HepG2 (cell line): ENCODE results near the gene TEAD4. TPM values are rescaled to one million over a fixed set of nuclear protein-coding genes. Genes with fewer than 3 reads are reported as not detected.
A peak's percentile ranks its signal among the peaks of the same experiment; 100 is the strongest.

Experiments used
- EED ChIP-seq: sonication (generic); formaldehyde crosslinking; IDR thresholded peaks from 2 replicates; pipeline ENCODE4 v1.5.0; 2020; ENCODE audit warnings: mild to moderate bottlenecking, missing genetic modification reagents
- FOXO1 ChIP-seq: sonication (generic); formaldehyde crosslinking; IDR thresholded peaks from 2 replicates; pipeline ENCODE4 v1.4.0; 2020; ENCODE audit warnings: missing genetic modification reagents
- HOXA5 ChIP-seq: sonication (generic); formaldehyde crosslinking; IDR thresholded peaks from 2 replicates; pipeline ENCODE4 v1.4.0; 2020; ENCODE audit warnings: missing genetic modification reagents
- KMT2A ChIP-seq: sonication (generic); formaldehyde crosslinking; IDR thresholded peaks from 2 replicates; pipeline ENCODE4 v1.4.0; 2020; ENCODE audit warnings: missing genetic modification reagents
- LCORL ChIP-seq, 2 experiments: fragments of 450-650 bp in 1 of 2; sonication (generic) in 1 of 2; formaldehyde crosslinking in 1 of 2; IDR thresholded peaks; 2 replicates each; pipeline versions ENCODE4 v1.5.0 to v1.6.1; 2017 to 2020; ENCODE audit warnings: antibody characterized with exemption in 1 of 2, missing genetic modification reagents in 1 of 2
- POLR2AphosphoS5 ChIP-seq: IDR thresholded peaks from 2 replicates; pipeline ENCODE4 v1.6.1; 2012; ENCODE audit warnings: low read depth, low read length
- RELA ChIP-seq: sonication (generic); formaldehyde crosslinking; IDR thresholded peaks from 2 replicates; pipeline ENCODE4 v1.4.0; 2020; ENCODE audit warnings: missing genetic modification reagents
- SALL2 ChIP-seq: sonication (generic); formaldehyde crosslinking; IDR thresholded peaks from 2 replicates; pipeline ENCODE4 v1.8.1; 2023; ENCODE audit warnings: mild to moderate bottlenecking, missing genetic modification reagents, inconsistent platforms
- SIN3A ChIP-seq: IDR thresholded peaks from 2 replicates; pipeline ENCODE4 v1.6.1; 2011; ENCODE audit warnings: low read depth, mild to moderate bottlenecking, control low read depth, low read length, borderline replicate concordance
- SMARCE1 ChIP-seq: fragments of 450-650 bp; IDR thresholded peaks from 2 replicates; pipeline ENCODE4 v1.6.1; 2017; ENCODE audit warnings: borderline replicate concordance
- SP1 ChIP-seq, 2 experiments: fragments of 450-650 bp in 1 of 2; sonication (generic) in 1 of 2; formaldehyde crosslinking in 1 of 2; IDR thresholded peaks; 2 replicates each; pipeline versions ENCODE4 v1.4.0 to v1.6.1; 2016 to 2020; ENCODE audit warnings: missing genetic modification reagents in 1 of 2
- TFDP1 ChIP-seq: IDR thresholded peaks from 2 replicates; pipeline ENCODE4 v1.6.1; 2016; ENCODE audit warnings: missing compliant biosample characterization, missing genetic modification reagents, borderline replicate concordance
- ZBTB7A ChIP-seq: sonication (generic); formaldehyde crosslinking; IDR thresholded peaks from 2 replicates; pipeline ENCODE4 v1.8.0; 2022; ENCODE audit warnings: mild to moderate bottlenecking, missing genetic modification reagents
- ZFP36L1 ChIP-seq: sonication (generic); formaldehyde crosslinking; IDR thresholded peaks from 2 replicates; pipeline ENCODE4 v1.8.0; 2022; ENCODE audit warnings: mild to moderate bottlenecking, missing genetic modification reagents, moderate library complexity
- ZNF276 ChIP-seq: sonication (generic); formaldehyde crosslinking; IDR thresholded peaks from 2 replicates; pipeline ENCODE4 v1.4.0; 2020; ENCODE audit warnings: mild to moderate bottlenecking, low read depth, missing genetic modification reagents
- ZNF280D ChIP-seq: sonication (generic); formaldehyde crosslinking; IDR thresholded peaks from 2 replicates; pipeline ENCODE4 v1.5.1; 2020; ENCODE audit warnings: mild to moderate bottlenecking, missing genetic modification reagents
- ZNF350 ChIP-seq: sonication (generic); formaldehyde crosslinking; IDR thresholded peaks from 2 replicates; pipeline ENCODE4 v1.4.0; 2020; ENCODE audit warnings: mild to moderate bottlenecking, low read depth, missing genetic modification reagents, borderline replicate concordance
- ZNF430 ChIP-seq: sonication (generic); formaldehyde crosslinking; IDR thresholded peaks from 2 replicates; pipeline ENCODE4 v1.9.0; 2021; ENCODE audit warnings: mild to moderate bottlenecking, missing genetic modification reagents
- ZNF446 ChIP-seq: sonication (generic); formaldehyde crosslinking; IDR thresholded peaks from 2 replicates; pipeline ENCODE4 v1.5.0; 2020; ENCODE audit warnings: mild to moderate bottlenecking, missing genetic modification reagents
- ZNF556 ChIP-seq: sonication (generic); formaldehyde crosslinking; IDR thresholded peaks from 2 replicates; pipeline ENCODE4 v1.4.0; 2020; ENCODE audit warnings: mild to moderate bottlenecking, missing genetic modification reagents, borderline replicate concordance
- ZNF841 ChIP-seq: sonication (generic); formaldehyde crosslinking; IDR thresholded peaks from 2 replicates; pipeline ENCODE4 v1.8.1; 2023; ENCODE audit warnings: missing genetic modification reagents, borderline replicate concordance
- ZSCAN22 ChIP-seq: sonication (generic); formaldehyde crosslinking; IDR thresholded peaks from 2 replicates; pipeline ENCODE4 v1.4.0; 2020; ENCODE audit warnings: mild to moderate bottlenecking, missing genetic modification reagents
- polyA plus RNA-seq, 8 experiments: library from polyadenylated mRNA; depleted of rRNA in 3 of 8; stranded (reverse) in 7 of 8; unstranded in 1 of 8; fragments of >200 nt; fragmentation: Illumina TruSeq in 4 of 8; extraction: Trizol in 4 of 8; gene quantifications; 2 replicates each; pipeline versions ENCODE4 v1.2.1 to v1.2.3, GENCODE V29; 2011 to 2016; ENCODE audit warnings: low read depth in 4 of 8, missing spikeins in 1 of 8, mixed read lengths in 1 of 8; ENCODE audit not compliant: insufficient read depth in 1 of 8
- total RNA-seq, 5 experiments: library from RNA; depleted of rRNA; stranded (reverse); fragments of >200 nt; fragmentation: Illumina TruSeq; extraction: Trizol; gene quantifications; 2 replicates each; pipeline ENCODE4 v1.2.3, GENCODE V29; 2016; ENCODE audit warnings: low read depth in 1 of 5

Gene TEAD4
- total and polyA plus RNA-seq, 2 of the 13 experiments (the other 11 are each of a cell fraction or from before 2014, with no cell fraction given) = 45.0 to 69.4 TPM

GRCh38 chr12:2959505-2960389, 550 bp downstream of the TEAD4 start (continued):
- peak; percentile 80 for TF ChIP-seq KMT2A (CRISPR knock-in tag)
- 0 out of 2 replicates have a peak, but pooled peaks have one; percentile 28 for TF ChIP-seq ZNF350 (CRISPR knock-in tag)
- peak; percentile 51; the same call in 1 of the 2 replicates for TF ChIP-seq TFDP1 (CRISPR knock-in tag)
- TF ChIP-seq POLR2AphosphoS5 = no peak; the same call in 1 of the 2 replicates
- no peak for TF ChIP-seq EED (CRISPR knock-in tag)
- TF ChIP-seq LCORL (IDR thresholded peaks at IDR 0.05) = no peak
- 0 out of 2 replicates have a peak, but pooled peaks have one; percentile 4 for TF ChIP-seq LCORL (CRISPR knock-in tag; IDR thresholded peaks at IDR 0.05)
- no peak for TF ChIP-seq SMARCE1
- 0 out of 2 replicates have a peak, but pooled peaks have one; percentile 34 for TF ChIP-seq ZNF280D (CRISPR knock-in tag)
- TF ChIP-seq ZNF276 (CRISPR knock-in tag) = peak; percentile 78; the same call in 1 of the 2 replicates
- peak; percentile 62; the same call in 1 of the 2 replicates for TF ChIP-seq ZNF430 (CRISPR knock-in tag)
- no peak; the same call in 1 of the 2 replicates for TF ChIP-seq ZNF556
- TF ChIP-seq SALL2 (CRISPR knock-in tag) = no peak
- 0 out of 2 replicates have a peak, but pooled peaks have one; percentile 83 for TF ChIP-seq ZNF841 (CRISPR knock-in tag)
- TF ChIP-seq RELA (CRISPR knock-in tag) = no peak
- TF ChIP-seq ZSCAN22 = peak; percentile 42; the same call in 1 of the 2 replicates
- TF ChIP-seq FOXO1 (CRISPR knock-in tag) = peak; percentile 2; the same call in 1 of the 2 replicates
- TF ChIP-seq SIN3A = peak; percentile 23; the same call in 1 of the 2 replicates
- no peak for TF ChIP-seq ZFP36L1
- TF ChIP-seq ZNF446 = peak; percentile 67; the same call in 1 of the 2 replicates
- TF ChIP-seq HOXA5 (CRISPR knock-in tag) = peak; percentile 58; the same call in 1 of the 2 replicates
- 0 out of 2 replicates have a peak, but pooled peaks have one; percentile 18 for TF ChIP-seq ZBTB7A
- TF ChIP-seq SP1 (IDR thresholded peaks at IDR 0.05) = no peak
- 0 out of 2 replicates have a peak, but pooled peaks have one; percentile 5 for TF ChIP-seq SP1 (CRISPR knock-in tag; IDR thresholded peaks at IDR 0.05)
